ENCODE data around the gene NDUFA6. TPM values are rescaled to one million over a fixed set of nuclear protein-coding genes. Genes with fewer than 3 reads are reported as not detected.
A peak's percentile ranks its signal among the peaks of the same experiment; 100 is the strongest.

NDUFA6 gene
- total RNA-seq, 1 experiment from 2014 or later: 92.2 TPM

DNA sequence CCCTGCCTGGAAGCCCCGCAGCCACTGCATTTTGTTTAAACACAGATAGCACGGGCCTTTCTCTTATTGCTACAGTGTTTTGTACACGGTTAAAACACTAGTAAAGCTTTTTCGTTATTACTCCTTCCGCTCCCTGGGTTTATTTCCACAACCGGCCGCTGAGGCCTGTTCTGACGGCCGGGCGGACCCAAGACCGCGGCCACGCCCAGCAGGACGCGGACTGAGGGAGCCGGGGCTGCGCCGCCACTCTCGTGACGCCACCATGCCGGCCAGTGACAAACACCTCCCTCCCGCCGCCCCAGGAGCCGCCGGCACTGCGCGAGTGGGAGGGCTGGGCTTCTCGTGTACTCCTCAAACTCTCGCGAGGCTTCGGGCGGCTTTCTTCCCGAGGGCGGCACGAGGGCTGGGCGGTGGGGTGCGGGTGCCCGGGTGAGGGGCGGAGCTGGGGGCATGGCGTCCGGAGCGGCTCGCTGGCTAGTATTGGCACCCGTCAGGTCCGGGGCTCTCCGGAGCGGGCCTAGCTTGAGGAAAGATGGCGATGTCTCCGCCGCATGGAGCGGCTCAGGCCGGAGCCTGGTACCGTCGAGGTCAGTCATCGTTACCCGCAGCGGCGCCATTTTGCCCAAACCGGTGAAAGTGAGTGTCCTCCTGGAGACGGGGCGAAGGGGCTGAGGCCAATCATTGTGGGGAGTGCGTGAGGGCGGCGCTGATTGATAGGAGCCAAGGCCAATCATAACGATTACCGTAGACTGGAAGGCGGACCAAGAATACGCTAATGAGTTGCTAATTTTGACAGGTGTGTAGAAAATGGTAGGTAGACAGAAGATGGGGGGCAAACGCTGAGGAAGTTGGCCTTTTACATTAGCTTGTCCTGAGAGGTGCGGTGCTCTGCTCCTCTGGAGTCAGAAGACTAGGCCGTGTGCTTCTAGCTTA, 11.0 kb downstream of the NDUFA6 start, which contains the start of gene SMDT1:
Gene SMDT1 (plus strand): TSS at position 382 of the 933 bp plus-strand sequence. CDS start 69 bp downstream, at position 451.
- CTCF ChIA-PET: interaction anchor here (0.5 kb wide), 1 partner anchor 139 kb away, joined by 4 read pairs; no protein-coding TSS in a partner anchor

DNA sequence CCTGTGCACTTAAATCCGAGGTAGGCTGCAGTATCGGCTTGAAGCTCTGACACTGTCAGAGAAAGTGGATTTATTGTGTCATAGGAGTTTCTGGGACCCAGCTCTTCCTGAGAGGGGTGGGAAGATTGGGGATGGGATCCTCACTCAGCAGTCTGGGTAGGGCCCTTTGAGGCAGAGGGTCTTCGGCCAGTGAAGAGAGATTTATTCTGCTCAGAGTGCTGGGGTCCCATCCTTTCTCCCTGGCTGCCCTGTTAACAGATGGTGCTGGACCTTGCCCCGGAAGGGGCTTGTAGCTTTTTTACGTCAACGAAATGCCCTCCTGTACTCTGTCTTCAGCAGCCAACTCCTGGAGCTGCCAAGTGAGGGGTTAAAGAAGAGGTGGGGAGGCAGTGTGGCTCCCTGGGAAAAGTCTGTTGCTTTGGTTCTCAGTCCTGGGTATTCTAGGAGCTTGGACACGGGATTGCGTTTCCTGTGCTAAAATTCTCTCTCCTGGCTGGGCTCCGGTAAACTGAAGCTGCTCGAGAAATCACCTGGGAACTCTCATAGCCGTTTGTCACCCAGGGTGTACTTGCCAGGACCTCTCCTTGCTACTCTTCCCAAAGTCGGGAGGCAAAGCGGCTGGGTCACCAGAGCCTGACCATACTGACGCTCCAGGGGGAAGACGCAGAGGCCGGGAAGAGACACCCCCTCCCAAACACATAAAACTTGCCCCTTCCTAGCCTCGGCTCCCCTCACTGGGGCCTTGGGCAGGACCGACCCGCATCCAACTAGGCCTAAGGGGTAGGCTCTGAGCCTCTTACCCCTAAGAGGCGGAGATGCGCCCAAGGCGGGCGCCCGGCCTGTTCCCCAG, 11.9 kb downstream of the NDUFA6 start:
- Histone ChIP-seq H3K4me3 (ENCODE audit: low read depth in 2 of 2, low read length in 2 of 2) (peak overlapping the region; percentile 62 to 82), H3K9me3 (ENCODE audit: control insufficient read depth, insufficient read depth, low read depth, low read length) (no peaks in the 10 kb centered on the region), H3K4me1 (ENCODE audit: control insufficient read depth, insufficient read depth, low read length) (peaks cover 13% of the 10 kb centered on the region), H3K27me3 (ENCODE audit: control insufficient read depth, insufficient read depth, low read length) (no peaks in the 10 kb centered on the region), H3K36me3 (ENCODE audit: control insufficient read depth, insufficient read depth, low read length) (no peaks in the 10 kb centered on the region; the same call in 1 of the 2 replicates), H3K27ac (ENCODE audit: low read length) (peak overlapping the region; percentile 91)
- intact Hi-C loops (cut with micrococcal nuclease; ENCODE audit: unreplicated experiment): no loop called here
- ChIA-PET POLR2A (interaction anchor here (0.6 to 1.2 kb wide), 2 partner anchors 370 to 427 kb away, joined by 6 to 11 read pairs; no protein-coding TSS in a partner anchor), CTCF (interaction anchor here (0.5 kb wide), 1 partner anchor 140 kb away, joined by 4 read pairs; no protein-coding TSS in a partner anchor)
- no peak for DNase-seq (ENCODE audit: low read depth, low spot score)
- in situ Hi-C loops (cut with HindIII; ENCODE audit: low pct_unique_long_range_greater_than_20kb, low sequenced_read_pairs): no loop called here
- TF ChIP-seq TCF7L2 (IDR thresholded peaks at IDR 0.05; ENCODE audit: low read depth, low read length) (no peak), SIN3A (IDR thresholded peaks at IDR 0.05; ENCODE audit: borderline replicate concordance, insufficient read depth, low read depth, low read length) (no peak), POLR2AphosphoS5 (IDR thresholded peaks at IDR 0.05; ENCODE audit: low read depth, low read length) (no peak)
- TF ChIP-seq, protein P1, sequence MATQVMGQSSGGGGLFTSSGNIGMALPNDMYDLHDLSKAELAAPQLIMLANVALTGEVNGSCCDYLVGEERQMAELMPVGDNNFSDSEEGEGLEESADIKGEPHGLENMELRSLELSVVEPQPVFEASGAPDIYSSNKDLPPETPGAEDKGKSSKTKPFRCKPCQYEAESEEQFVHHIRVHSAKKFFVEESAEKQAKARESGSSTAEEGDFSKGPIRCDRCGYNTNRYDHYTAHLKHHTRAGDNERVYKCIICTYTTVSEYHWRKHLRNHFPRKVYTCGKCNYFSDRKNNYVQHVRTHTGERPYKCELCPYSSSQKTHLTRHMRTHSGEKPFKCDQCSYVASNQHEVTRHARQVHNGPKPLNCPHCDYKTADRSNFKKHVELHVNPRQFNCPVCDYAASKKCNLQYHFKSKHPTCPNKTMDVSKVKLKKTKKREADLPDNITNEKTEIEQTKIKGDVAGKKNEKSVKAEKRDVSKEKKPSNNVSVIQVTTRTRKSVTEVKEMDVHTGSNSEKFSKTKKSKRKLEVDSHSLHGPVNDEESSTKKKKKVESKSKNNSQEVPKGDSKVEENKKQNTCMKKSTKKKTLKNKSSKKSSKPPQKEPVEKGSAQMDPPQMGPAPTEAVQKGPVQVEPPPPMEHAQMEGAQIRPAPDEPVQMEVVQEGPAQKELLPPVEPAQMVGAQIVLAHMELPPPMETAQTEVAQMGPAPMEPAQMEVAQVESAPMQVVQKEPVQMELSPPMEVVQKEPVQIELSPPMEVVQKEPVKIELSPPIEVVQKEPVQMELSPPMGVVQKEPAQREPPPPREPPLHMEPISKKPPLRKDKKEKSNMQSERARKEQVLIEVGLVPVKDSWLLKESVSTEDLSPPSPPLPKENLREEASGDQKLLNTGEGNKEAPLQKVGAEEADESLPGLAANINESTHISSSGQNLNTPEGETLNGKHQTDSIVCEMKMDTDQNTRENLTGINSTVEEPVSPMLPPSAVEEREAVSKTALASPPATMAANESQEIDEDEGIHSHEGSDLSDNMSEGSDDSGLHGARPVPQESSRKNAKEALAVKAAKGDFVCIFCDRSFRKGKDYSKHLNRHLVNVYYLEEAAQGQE (IDR thresholded peaks at IDR 0.05; ENCODE audit: insufficient read depth in 1 of 2, low read depth in 2 of 2, low read length in 1 of 2): no peak
- BruUV-seq (replicated peaks): TSS peak; percentile 92
- peak; percentile 29 for ATAC-seq

More for the DNA sequence above, 11.0 kb downstream of the NDUFA6 start, which contains the start of gene SMDT1:
- in situ Hi-C loops (cut with HindIII; ENCODE audit: low pct_unique_long_range_greater_than_20kb, low sequenced_read_pairs): no loop called here
- ATAC-seq (peak; percentile 95), DNase-seq (ENCODE audit: low read depth, low spot score) (peak; percentile 87)
- BruUV-seq (replicated peaks): no TSS peak
- H3K4me3 ChIP-seq (ENCODE audit: low read depth in 2 of 2, low read length in 2 of 2): peak within 1 kb of the TSS; percentile 62 to 82
- peaks cover 13% of the 10 kb centered on the region for H3K4me1 ChIP-seq (ENCODE audit: control insufficient read depth, insufficient read depth, low read length)
- H3K27ac ChIP-seq (ENCODE audit: low read length): peak within 1 kb of the TSS; percentile 91
- POLR2A ChIA-PET: interaction anchor here (1.2 kb wide), 1 partner anchor 370 kb away, joined by 11 read pairs; no protein-coding TSS in a partner anchor
- no peaks in the 10 kb centered on the region for H3K27me3 ChIP-seq (ENCODE audit: control insufficient read depth, insufficient read depth, low read length)
- intact Hi-C loops (cut with micrococcal nuclease; ENCODE audit: unreplicated experiment): no loop called here
- no peaks in the 10 kb centered on the region for H3K9me3 ChIP-seq (ENCODE audit: control insufficient read depth, insufficient read depth, low read depth, low read length)
- H3K36me3 ChIP-seq (ENCODE audit: control insufficient read depth, insufficient read depth, low read length): no peaks in the 10 kb centered on the region; the same call in 1 of the 2 replicates
- TF ChIP-seq, protein P2, sequence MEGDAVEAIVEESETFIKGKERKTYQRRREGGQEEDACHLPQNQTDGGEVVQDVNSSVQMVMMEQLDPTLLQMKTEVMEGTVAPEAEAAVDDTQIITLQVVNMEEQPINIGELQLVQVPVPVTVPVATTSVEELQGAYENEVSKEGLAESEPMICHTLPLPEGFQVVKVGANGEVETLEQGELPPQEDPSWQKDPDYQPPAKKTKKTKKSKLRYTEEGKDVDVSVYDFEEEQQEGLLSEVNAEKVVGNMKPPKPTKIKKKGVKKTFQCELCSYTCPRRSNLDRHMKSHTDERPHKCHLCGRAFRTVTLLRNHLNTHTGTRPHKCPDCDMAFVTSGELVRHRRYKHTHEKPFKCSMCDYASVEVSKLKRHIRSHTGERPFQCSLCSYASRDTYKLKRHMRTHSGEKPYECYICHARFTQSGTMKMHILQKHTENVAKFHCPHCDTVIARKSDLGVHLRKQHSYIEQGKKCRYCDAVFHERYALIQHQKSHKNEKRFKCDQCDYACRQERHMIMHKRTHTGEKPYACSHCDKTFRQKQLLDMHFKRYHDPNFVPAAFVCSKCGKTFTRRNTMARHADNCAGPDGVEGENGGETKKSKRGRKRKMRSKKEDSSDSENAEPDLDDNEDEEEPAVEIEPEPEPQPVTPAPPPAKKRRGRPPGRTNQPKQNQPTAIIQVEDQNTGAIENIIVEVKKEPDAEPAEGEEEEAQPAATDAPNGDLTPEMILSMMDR (IDR thresholded peaks at IDR 0.05): no peak
- TF ChIP-seq, protein P1 (IDR thresholded peaks at IDR 0.05; ENCODE audit: insufficient read depth in 1 of 2, low read depth in 2 of 2, low read length in 1 of 2): 0 out of 4 replicates have a peak, but pooled peaks of 1 of the 2 experiments have one; percentile 45
- no peak for TF ChIP-seq TCF7L2 (IDR thresholded peaks at IDR 0.05; ENCODE audit: low read depth, low read length)
- TF ChIP-seq POLR2AphosphoS5 (IDR thresholded peaks at IDR 0.05; ENCODE audit: low read depth, low read length): peak; percentile 59
- TF ChIP-seq SIN3A (IDR thresholded peaks at IDR 0.05; ENCODE audit: borderline replicate concordance, insufficient read depth, low read depth, low read length): 0 out of 2 replicates have a peak, but pooled peaks have one; percentile 1

Measured in Panc1 (cell line).